GM21526 (cell line): Measurements from ENCODE around the gene RPL13A.
"Not testable (repeated sequence)": the region's sequence is repeated elsewhere in the genome, so short reads cannot be mapped to it uniquely, and the experiment has no call there.

Experiments
- ATAC-seq: cut with Tn5 transposase; IDR thresholded peaks from one replicate; pipeline ENCODE4 v1.9.1; 2021; ENCODE audit warnings: moderate library complexity; ENCODE audit not compliant: unreplicated experiment, low FRiP score

The RPL13A gene

GRCh38 chr19:49487277-49488045 is at the start of gene RPL13A:
Gene RPL13A, plus strand, starts transcription at chr19:49487608. Its CDS starts 22 bp downstream, at chr19:49487630.
- peak; percentile 69 for ATAC-seq

DNA sequence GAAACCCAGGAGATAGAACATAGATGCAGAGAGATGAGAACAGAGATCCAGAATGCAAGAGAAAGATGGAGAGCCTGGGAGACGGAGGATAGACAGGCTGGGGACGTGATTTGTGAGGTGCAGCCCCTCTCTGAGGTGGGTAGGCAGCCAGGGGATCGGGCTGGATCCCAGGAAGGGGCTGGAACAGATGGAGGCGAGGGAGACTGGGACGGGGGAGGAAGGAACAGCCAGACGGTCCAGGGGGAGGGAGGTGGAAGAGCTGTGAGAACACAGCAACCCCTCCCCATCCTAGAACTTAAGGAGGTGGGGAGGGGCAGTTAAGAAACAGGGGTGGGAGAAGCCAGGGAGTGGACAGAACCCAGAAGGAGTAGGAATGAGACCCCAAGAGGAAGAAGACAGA is 49.1 kb upstream of the RPL13A start:
- ATAC-seq = no peak

DNA sequence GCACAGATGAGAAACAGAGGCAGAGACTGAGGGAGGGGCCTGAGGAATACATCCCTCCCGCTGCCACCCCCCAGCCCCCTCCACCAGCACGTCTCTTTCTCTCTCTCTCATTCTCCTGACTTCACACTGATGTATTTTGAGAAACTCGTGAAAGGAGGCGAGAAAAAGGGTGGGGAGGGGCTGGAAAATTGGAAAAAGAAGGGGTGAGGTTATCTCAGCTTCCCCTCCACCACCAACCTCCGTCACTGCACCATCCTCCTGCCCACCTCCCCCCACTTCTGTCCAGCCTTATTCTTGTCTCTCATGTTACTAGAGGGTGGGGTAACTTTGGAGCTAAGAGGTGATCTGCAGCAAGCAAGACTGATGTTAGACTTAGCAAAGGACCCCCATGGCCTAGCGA is 47.6 kb upstream of the RPL13A start:
- no peak for ATAC-seq

DNA sequence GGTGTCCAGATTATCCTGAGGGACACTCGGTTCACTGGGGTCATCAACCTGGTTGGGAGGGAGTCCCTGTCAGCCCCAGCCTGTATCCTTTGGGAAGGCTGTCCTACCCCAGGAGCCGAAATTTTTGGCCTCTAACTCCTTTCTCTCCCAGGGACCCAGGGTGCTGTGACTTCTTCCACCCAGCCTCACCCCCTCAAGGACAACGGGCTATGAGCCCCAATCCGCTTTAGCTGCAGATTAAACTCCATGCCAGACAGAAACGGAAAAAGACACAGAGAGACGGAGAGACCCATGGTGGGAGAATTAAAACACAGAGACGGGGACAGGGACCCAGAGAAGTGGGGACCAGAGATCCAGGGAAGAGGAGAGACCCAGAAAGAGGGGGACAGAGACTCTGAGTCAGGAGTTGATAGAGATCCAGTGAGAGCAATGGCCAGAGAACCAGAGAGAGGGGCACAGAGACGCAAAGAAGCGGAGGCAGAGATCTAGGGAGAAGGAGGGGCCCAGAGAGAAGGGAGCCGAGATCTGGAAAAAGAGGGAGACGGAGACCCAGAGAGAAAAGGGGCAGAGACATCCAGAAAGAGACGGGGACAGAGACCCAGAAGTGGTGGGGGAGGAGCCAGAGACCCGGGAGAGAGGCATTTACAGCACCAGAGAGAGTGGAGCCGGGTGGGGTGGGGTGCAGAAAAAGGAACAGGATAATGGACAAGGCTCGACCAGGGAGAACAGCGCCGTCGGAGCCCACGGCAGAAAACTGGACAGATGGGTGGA is 46.8 kb upstream of the RPL13A start:
- no peak for ATAC-seq

GRCh38 chr19:49441210-49441959 is 46.0 kb upstream of the RPL13A start, which contains the start of gene SLC17A7:
Gene SLC17A7, minus strand, starts transcription at chr19:49441527. Its CDS starts 148 bp downstream, at chr19:49441379.
- no peak for ATAC-seq

GRCh38 chr19:49441960-49442350 is 45.5 kb upstream of the RPL13A start:
- ATAC-seq = no peak

DNA sequence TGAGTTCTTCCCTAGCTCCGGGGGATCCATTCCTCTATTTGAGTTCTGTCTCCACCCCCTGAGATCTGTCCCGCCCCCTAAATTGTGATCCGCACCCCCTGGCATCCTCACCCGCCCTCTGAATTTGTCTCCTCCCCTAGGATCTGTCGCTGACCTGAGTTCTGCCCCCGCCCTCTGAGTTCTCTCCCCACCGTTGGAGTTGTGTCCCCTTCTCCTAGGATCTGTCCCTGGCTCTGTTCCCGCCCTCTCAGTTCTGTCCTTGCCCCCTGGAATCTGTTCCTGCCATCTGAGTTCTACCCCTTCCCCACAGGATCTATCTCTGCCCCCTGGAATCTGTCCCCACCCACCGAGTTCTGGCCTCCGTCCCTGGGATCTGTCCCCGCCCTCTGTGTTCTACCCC is 45.1 kb upstream of the RPL13A start:
- no peak for ATAC-seq

DNA sequence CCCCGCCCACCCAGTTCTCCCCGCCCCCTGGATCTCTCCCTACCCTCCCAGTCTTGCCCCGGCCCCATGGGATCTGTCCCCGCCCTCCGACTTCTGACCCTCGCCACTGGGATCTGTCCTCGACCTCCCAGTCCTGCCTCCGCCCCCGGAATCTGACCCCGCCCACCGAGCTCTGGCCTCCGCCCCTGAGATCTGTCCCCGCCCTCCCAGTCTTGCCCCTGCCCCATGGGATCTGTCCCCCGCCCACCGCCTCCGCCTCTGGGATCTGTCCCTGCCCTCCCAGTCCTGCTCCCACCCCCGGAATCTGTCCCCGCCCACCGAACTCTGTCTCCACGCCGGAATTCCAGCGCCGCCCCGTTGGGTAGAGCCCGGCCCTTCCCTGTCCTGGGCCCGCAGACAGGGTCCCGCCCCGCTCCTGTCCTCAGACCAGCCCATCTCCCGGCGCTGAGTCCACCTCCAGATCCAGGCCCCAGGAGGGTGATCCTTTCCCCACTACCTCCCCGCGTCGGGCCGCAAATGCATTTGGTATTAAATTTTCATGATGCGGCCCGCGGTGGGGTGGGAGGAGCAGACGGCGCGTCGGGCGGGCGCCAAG is 44.5 kb upstream of the RPL13A start:
- peak; percentile 4 for ATAC-seq

DNA sequence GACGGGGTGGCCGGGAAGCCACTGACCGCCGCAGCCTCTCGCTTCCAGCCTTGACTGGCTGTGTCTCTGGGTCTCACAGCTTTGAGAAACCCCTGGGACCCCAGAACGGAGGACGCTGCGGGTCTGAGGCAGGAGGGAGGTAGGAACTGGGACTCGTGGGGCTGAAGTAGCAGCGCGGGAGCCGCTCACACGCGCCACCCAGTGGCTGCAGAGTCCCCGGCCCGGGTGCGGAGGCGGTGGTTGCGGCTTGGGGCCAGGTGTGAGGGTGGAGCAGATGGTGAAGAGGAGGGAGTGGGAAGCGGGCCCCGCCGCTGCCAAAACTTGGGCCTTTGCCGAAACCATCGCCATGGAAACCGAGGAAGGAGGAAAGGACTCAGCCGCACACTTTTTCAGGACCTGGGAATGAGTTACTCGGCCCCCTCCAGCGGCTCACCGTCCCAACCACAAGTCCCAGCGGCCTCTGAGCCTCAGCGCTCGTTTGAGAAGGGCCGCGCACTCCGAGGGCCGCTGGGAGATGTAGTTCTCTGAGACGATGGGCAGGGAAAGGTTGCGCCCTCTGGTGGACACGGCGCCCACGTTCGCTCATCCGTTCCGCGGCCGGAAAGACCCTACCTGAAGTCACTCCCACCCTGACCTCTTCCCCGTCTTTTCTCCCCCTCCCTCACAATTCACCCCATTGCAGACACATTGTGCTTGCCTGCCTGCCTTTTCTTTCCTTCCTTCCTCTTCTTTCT is 43.9 kb upstream of the RPL13A start:
- ATAC-seq = peak; percentile 52

- not testable (repeated sequence) for ATAC-seq
Measured at GRCh38 chr19:49444100-49444700, 43.2 kb upstream of the RPL13A start.

DNA sequence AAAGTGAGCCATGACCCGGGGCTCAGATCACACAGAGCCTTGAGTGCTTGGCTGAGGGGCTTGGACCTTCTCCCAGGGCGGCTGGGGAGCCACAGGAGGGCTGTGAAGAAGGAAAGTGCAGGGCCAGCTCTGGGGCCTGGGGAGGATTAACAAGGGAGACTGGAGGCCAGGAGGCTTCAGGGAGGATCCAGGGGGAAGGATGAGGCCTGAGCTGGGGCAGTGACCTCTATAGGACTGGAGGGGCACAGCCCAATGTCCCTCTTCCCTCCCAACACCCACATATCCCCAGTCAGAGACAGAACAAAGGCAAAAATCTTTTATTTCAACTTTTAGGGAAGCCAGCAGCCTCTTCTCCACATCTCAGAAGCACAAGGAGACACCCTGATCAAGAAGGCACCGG is 41.4 kb upstream of the RPL13A start:
- ATAC-seq = no peak

GRCh38 chr19:49447485-49448431 is 39.6 kb upstream of the RPL13A start:
- no peak for ATAC-seq

- no peak for ATAC-seq
Measured at GRCh38 chr19:49448432-49448786, 39.0 kb upstream of the RPL13A start.

DNA sequence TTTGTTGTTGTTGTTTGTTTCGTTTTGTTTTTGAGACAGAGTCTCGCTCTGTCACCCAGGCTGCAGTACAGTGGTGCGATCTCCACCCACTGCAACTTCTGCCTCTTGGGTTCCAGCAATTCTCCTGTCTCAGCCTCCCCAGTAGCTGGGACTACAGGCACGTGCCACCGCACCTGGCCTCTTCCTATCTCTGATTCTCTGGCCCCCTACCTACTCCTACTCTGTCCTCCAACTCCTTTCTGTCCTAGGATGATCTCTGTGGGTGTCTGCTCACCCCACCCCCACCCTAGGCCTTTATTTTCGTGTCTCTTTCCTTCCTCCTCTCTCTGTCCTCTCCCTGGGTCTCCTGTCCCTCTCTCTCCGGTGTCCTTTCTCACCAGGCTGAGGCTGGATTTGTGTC is 37.0 kb upstream of the RPL13A start:
- ATAC-seq = no peak

DNA sequence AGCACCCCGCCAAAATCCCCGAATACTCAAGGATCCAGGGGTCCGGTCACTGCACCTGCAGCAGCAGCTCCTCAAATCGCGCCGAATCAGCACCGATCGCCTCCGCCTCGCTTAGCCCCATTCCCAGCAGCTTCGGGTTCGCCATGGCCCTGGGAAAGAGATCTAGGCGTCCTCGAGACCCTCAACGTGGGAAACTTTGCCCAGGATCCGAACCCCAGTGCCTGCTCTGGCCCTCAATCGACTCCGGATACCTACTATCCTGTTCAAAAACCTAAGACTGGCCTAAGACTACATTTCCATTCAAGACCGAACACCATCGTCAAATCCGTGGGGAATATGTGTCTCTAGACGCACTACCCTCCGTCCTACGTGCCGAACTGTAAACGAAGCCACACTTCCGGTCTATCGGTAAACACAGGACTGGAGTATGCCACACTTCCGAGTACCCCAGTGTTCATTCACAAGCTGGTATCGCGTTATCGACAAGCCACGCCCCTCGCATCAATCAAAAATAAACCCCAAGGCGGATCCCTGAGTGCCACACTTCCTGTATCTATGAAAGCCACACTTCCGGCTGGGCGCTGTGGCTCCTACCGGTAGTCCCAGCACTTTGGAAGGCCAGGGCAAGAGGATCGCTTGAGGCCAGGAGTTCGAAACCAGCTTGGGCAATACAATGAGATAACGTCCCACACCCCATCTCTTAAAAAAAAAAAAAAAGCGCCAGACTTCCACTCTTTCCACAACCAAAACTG is 35.8 kb upstream of the RPL13A start, which contains the start of gene PIH1D1:
PIH1D1 (minus strand) TSS at position 385 of the 752 bp plus-strand sequence; CDS start at position 145, 240 bp downstream.
- ATAC-seq = peak; percentile 46

DNA sequence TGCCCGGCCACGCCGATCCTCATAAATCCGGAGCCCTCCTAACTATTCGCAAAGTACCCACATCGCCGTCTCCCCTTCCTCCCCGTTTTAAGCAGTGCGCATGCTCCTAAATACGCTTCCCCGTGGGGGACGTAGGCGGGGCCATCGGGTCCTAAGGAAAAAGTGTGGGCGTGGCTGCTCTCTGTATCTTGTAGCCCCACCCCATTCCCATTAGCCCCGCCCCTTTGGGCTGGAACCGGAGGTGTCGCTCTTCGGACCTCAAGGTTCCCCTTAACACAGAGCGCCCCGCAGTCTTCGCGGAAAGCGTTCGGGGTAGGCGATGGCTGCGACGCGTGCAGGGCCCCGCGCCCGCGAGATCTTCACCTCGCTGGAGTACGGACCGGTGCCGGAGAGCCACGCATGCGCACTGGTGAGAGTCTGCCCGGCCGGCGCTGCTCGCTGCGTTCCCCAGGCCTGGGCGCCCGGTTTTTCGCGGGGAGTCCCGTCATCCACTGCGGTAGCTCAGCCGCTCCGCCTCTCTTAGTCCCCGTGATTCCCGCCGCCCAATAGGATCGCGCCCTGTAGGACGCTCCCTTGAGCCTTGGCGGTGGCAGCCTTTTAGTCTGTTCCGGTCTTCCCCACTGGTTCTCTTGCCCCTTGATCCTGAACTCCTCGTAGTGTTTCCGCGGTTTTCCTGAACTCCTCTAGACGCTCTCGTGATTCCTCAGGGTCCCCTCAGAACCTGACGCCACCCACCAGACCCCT is 34.2 kb upstream of the RPL13A start, which contains the start of gene ALDH16A1:
ALDH16A1 (plus strand) TSS at position 213 of the 744 bp plus-strand sequence; CDS start at position 320, 107 bp downstream.
- ATAC-seq = peak; percentile 78

DNA sequence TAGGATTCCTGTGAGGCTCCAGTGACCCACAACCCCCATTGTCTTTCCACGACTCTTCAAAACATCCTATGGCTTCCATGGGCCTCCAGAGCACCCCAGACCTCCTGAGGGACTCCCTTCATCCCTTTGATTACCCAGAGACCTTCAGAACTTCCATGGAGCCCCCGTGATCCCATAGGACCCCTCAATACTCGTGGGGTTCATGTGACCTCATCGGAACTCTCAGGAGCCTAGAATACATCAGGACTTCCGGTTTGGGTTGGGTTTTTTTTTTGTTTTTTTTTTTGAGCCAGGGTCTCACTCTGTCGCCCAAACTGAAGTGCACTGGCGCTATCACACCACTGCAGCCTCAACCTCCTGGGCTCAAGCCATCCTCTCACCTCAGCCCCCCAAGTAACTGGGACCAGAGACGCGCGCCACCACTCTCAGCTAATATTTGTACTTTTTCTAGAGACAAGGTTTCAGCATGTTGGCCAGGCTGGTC is 33.6 kb upstream of the RPL13A start:
- ATAC-seq = no peak
